HepG2 (cell line): Measurements from ENCODE around the gene NANOGP8. TPM values are rescaled to one million over a fixed set of nuclear protein-coding genes. Genes with fewer than 3 reads are reported as not detected.
"Not testable (repeated sequence)": the region's sequence is repeated elsewhere in the genome, so short reads cannot be mapped to it uniquely, and the experiment has no call there.

Experiments
- ATAC-seq: fragments of 200-7000 bp; cut with Tn5 transposase; 3 replicates; pipeline ENCODE4 v1.9.1; 2020; ENCODE audit warnings: mild to moderate bottlenecking, moderate library complexity
- BruUV-seq: library from RNA; stranded (reverse); fragments of 400-500 nt; replicated peaks from 2 replicates; lab custom pipeline; 2021; lab: Mats Ljungman, UMichigan
- CTCF ChIA-PET: fragments of 300-600 bp; formaldehyde crosslinking; extraction: SDS; loops from one replicate; lab custom pipeline; 2021; ENCODE audit warnings: low total read pairs, inconsistent platforms, low intra/inter-chr PET ratio; lab: Yijun Ruan, JAX
- POLR2A ChIA-PET: fragments of 350-600 bp; sonication (Branson Sonifier 250); formaldehyde crosslinking; loops from one replicate; lab custom pipeline; 2020; ENCODE audit warnings: antibody characterized with exemption, inconsistent platforms; lab: Yijun Ruan, JAX
- DNase-seq: peaks from one replicate; pipeline ENCODE4 v3.0.0-alpha.2; 2015; ENCODE audit warnings: low spot score
- FAIRE-seq: peaks from 3 replicates; lab custom pipeline; 2011; peaks lifted over from hg19 to GRCh38; lab: Jason Lieb, UNC
- H2AFZ ChIP-seq: one replicate; pipeline ENCODE4 v1.6.1; 2011; ENCODE audit warnings: low read length, inconsistent platforms
- H3K27ac ChIP-seq: fragments of 300-600 bp; 3 replicates; pipeline ENCODE4 v1.8.0; 2011; ENCODE audit warnings: mixed run types, mild to moderate bottlenecking, mixed read lengths, low read length, inconsistent platforms; ENCODE audit not compliant: insufficient read depth; ENCODE audit errors: extremely low read length
- H3K27me3 ChIP-seq, 2 experiments: fragments of 200-600 bp in 1 of 2; 2 replicates in 1 of 2; 3 replicates in 1 of 2; pipeline versions ENCODE4 v1.6.0 to v1.8.0; 2011; ENCODE audit warnings: low read length in 2 of 2, mild to moderate bottlenecking in 2 of 2, moderate library complexity in 2 of 2, inconsistent platforms in 1 of 2; ENCODE audit not compliant: insufficient read depth in 2 of 2, control insufficient read depth in 1 of 2
- H3K36me3 ChIP-seq, 2 experiments: fragments of 200-600 bp in 1 of 2; replicated peaks in 1 of 2; 2 replicates in 1 of 2; 3 replicates in 1 of 2; pipeline versions ENCODE4 v1.5.1 to v1.8.0; 2011; ENCODE audit warnings: low read length in 2 of 2, inconsistent platforms in 1 of 2; ENCODE audit not compliant: insufficient read depth in 2 of 2, control insufficient read depth in 1 of 2
- H3K4me1 ChIP-seq: 2 replicates; pipeline ENCODE4 v1.5.1; 2012; ENCODE audit warnings: low read length, inconsistent platforms; ENCODE audit not compliant: insufficient read depth
- H3K4me2 ChIP-seq: 2 replicates; pipeline ENCODE4 v1.6.0; 2011; ENCODE audit warnings: low read depth, low read length, inconsistent platforms
- H3K4me3 ChIP-seq, 3 experiments: fragments of 200-600 bp in 1 of 3; sonication (generic), shearing (Covaris generic) in 1 of 3; replicated peaks in 1 of 3; 2 replicates each; pipeline ENCODE4 v1.5.1; 2011 to 2016; ENCODE audit warnings: low read length in 3 of 3, inconsistent platforms in 2 of 3, low read depth in 2 of 3, mild to moderate bottlenecking in 2 of 3, control low read depth in 1 of 3, mixed read lengths in 1 of 3; ENCODE audit not compliant: insufficient read depth in 1 of 3
- H3K79me2 ChIP-seq: one replicate; pipeline ENCODE4 v1.6.1; 2011; ENCODE audit warnings: low read length, inconsistent platforms; ENCODE audit not compliant: insufficient read depth
- H3K9ac ChIP-seq: 2 replicates; pipeline ENCODE4 v1.6.0; 2011; ENCODE audit warnings: mild to moderate bottlenecking, low read depth, low read length, inconsistent platforms; ENCODE audit not compliant: insufficient read depth
- H3K9me3 ChIP-seq: 2 replicates; pipeline ENCODE4 v1.5.1; 2012; ENCODE audit warnings: mild to moderate bottlenecking, low read length
- H4K20me1 ChIP-seq: 2 replicates; pipeline ENCODE4 v1.6.0; 2011; ENCODE audit warnings: inconsistent platforms, mild to moderate bottlenecking, low read length, moderate library complexity; ENCODE audit not compliant: insufficient read depth
- FOXA3 ChIP-seq: IDR thresholded peaks from 2 replicates; pipeline ENCODE4 v1.6.1; 2016; ENCODE audit warnings: missing genetic modification reagents, missing compliant biosample characterization
- FOXP1 ChIP-seq, 2 experiments: fragments of 450-650 bp in 1 of 2; IDR thresholded peaks; 2 replicates each; pipeline ENCODE4 v1.6.1; 2017 to 2018; ENCODE audit warnings: antibody characterized with exemption in 1 of 2
- MATR3 ChIP-seq: sonication (generic); formaldehyde crosslinking; IDR thresholded peaks from 2 replicates; pipeline ENCODE4 v1.4.0; 2020; ENCODE audit warnings: missing genetic modification reagents
- POGZ ChIP-seq: sonication (generic); formaldehyde crosslinking; IDR thresholded peaks from 2 replicates; pipeline ENCODE4 v1.4.0; 2020; ENCODE audit warnings: mild to moderate bottlenecking, missing genetic modification reagents
- ZGPAT ChIP-seq: IDR thresholded peaks from 2 replicates; pipeline ENCODE4 v1.6.1; 2016; ENCODE audit warnings: mild to moderate bottlenecking
- ZNF234 ChIP-seq: sonication (generic); formaldehyde crosslinking; conservative IDR thresholded peaks from 2 replicates; pipeline ENCODE4 v1.5.1; 2020; ENCODE audit warnings: mild to moderate bottlenecking, missing genetic modification reagents
- ZNF687 ChIP-seq: sonication (generic); formaldehyde crosslinking; IDR thresholded peaks from 2 replicates; pipeline ENCODE4 v1.5.1; 2020; ENCODE audit warnings: mild to moderate bottlenecking, missing genetic modification reagents, moderate library complexity
- WGBS: methylation state at CpG from one replicate; pipeline ENCODE4 v1.1.6; 2017; ENCODE audit warnings: low lambda C conversion rate; 5-methylcytosine and 5-hydroxymethylcytosine counted together
- in situ Hi-C: cut with HindIII; loops from 2 replicates; pipeline ENCODE4 v1.10.0; 2017; ENCODE audit warnings: low pct_unique_long_range_greater_than_20kb; ENCODE audit not compliant: extremely low pct_ligation_motif_present
- intact Hi-C: fragments of 100-400 bp; cut with micrococcal nuclease; formaldehyde crosslinking; loops from one replicate; pipeline ENCODE4 v1.10.0; 2022; ENCODE audit not compliant: unreplicated experiment
- polyA plus RNA-seq, 8 experiments: library from polyadenylated mRNA; depleted of rRNA in 3 of 8; stranded (reverse) in 7 of 8; unstranded in 1 of 8; fragments of >200 nt; fragmentation: Illumina TruSeq in 4 of 8; extraction: Trizol in 4 of 8; gene quantifications; 2 replicates each; pipeline versions ENCODE4 v1.2.1 to v1.2.3, GENCODE V29; 2011 to 2016; ENCODE audit warnings: low read depth in 4 of 8, missing spikeins in 1 of 8, mixed read lengths in 1 of 8; ENCODE audit not compliant: insufficient read depth in 1 of 8
- total RNA-seq, 5 experiments: library from RNA; depleted of rRNA; stranded (reverse); fragments of >200 nt; fragmentation: Illumina TruSeq; extraction: Trizol; gene quantifications; 2 replicates each; pipeline ENCODE4 v1.2.3, GENCODE V29; 2016; ENCODE audit warnings: low read depth in 1 of 5

Gene NANOGP8
- total and polyA plus RNA-seq, 2 of the 13 experiments (the other 11 are each of a cell fraction or from before 2014, with no cell fraction given), result 0.27 TPM; not detected in 1

GRCh38 chr15:35087759-35088158, 2.7 kb upstream of the NANOGP8 start:
- ChIA-PET POLR2A (no interaction called here), CTCF (no interaction called here)
- Histone ChIP-seq H3K9me3 (no peaks in the 10 kb centered on the region), H3K27me3 (no peaks in the 10 kb centered on the region), H3K27ac (no peak overlapping the region), H4K20me1 (no peaks in the 10 kb centered on the region), H3K4me1 (peaks cover 46% of the 10 kb centered on the region), H3K4me2 (no peak overlapping the region), H2AFZ (no peak overlapping the region), H3K9ac (no peak overlapping the region), H3K36me3 (no peaks in the 10 kb centered on the region), H3K4me3 (no peak overlapping the region), H3K79me2 (no peaks in the 10 kb centered on the region)
- FAIRE-seq (no peak), ATAC-seq (no peak), DNase-seq (no peak)
- in situ Hi-C loops, result no loop called here
- no TSS peak for BruUV-seq
- WGBS, result 46% methylated on average over 3 of the region's 3 CpGs
- TF ChIP-seq MATR3 (no peak), ZNF234 (CRISPR knock-in tag) (no peak), ZGPAT (CRISPR knock-in tag) (no peak)
- intact Hi-C loops, result no loop called here

- H3K4me1 ChIP-seq, result peaks cover 18% of the 10 kb centered on the region
- intact Hi-C loops; ATAC-seq; H2AFZ ChIP-seq; H3K4me3 ChIP-seq; POLR2A ChIA-PET; H4K20me1 ChIP-seq; H3K27ac ChIP-seq; H3K36me3 ChIP-seq; DNase-seq; BruUV-seq; H3K9ac ChIP-seq; CTCF ChIA-PET; H3K9me3 ChIP-seq; H3K27me3 ChIP-seq; in situ Hi-C loops; H3K79me2 ChIP-seq; H3K4me2 ChIP-seq; TF ChIP-seq FOXP1 (IDR thresholded peaks at IDR 0.05): not testable (repeated sequence)
- 76% methylated on average over 17 of the region's 36 CpGs for WGBS
- FAIRE-seq, result peak; percentile 57
- TF ChIP-seq POGZ (CRISPR knock-in tag) (peak; percentile 22; the same call in 1 of the 2 replicates), FOXA3 (peak; percentile 43; the same call in 1 of the 2 replicates), FOXP1 (CRISPR knock-in tag; IDR thresholded peaks at IDR 0.05) (0 out of 2 replicates have a peak, but pooled peaks have one; percentile 18), ZNF687 (CRISPR knock-in tag) (peak; percentile 76)
These were observed 2.4 kb downstream of the NANOGP8 start for GRCh38 chr15:35082371-35083348.
